ENCODE data around the gene SDK1. TPM values are rescaled to one million over a fixed set of nuclear protein-coding genes. Genes with fewer than 3 reads are reported as not detected.

SDK1 gene
- total RNA-seq, 1 donor from 2014 or later: 0.26 TPM

GRCh38 chr7:3992841-3993240, 691.8 kb downstream of the SDK1 start:
- FAIRE-seq (no peak), DNase-seq (ENCODE audit: low read depth) (no peak)
- no peaks in the 10 kb centered on the region for H3K36me3 ChIP-seq (ENCODE audit: control insufficient read depth, insufficient read depth, low read length)
- no peaks in the 10 kb centered on the region for H3K27me3 ChIP-seq (ENCODE audit: control insufficient read depth, insufficient read depth, low read length)
- TF ChIP-seq CTCF (IDR thresholded peaks at IDR 0.05; ENCODE audit: insufficient read depth, low read length, severe bottlenecking): no peak
- H3K4me3 ChIP-seq (ENCODE audit: low read depth, low read length): no peak overlapping the region

GRCh38 chr7:3994764-3995163, 693.7 kb downstream of the SDK1 start:
- no peak for TF ChIP-seq CTCF (IDR thresholded peaks at IDR 0.05; ENCODE audit: insufficient read depth, low read length, severe bottlenecking)
- Histone ChIP-seq H3K36me3 (ENCODE audit: control insufficient read depth, insufficient read depth, low read length) (no peaks in the 10 kb centered on the region), H3K4me3 (ENCODE audit: low read depth, low read length) (no peak overlapping the region), H3K27me3 (ENCODE audit: control insufficient read depth, insufficient read depth, low read length) (no peaks in the 10 kb centered on the region)
- FAIRE-seq: no peak
- DNase-seq (ENCODE audit: low read depth): no peak

GRCh38 chr7:3995187-3995586, 694.1 kb downstream of the SDK1 start:
- DNase-seq (ENCODE audit: low read depth) (no peak), FAIRE-seq (no peak)
- Histone ChIP-seq H3K27me3 (ENCODE audit: control insufficient read depth, insufficient read depth, low read length) (no peaks in the 10 kb centered on the region), H3K36me3 (ENCODE audit: control insufficient read depth, insufficient read depth, low read length) (no peaks in the 10 kb centered on the region), H3K4me3 (ENCODE audit: low read depth, low read length) (no peak overlapping the region)
- no peak for TF ChIP-seq CTCF (IDR thresholded peaks at IDR 0.05; ENCODE audit: insufficient read depth, low read length, severe bottlenecking)

GRCh38 chr7:3998060-3998459, 697.0 kb downstream of the SDK1 start:
- H3K36me3 ChIP-seq (ENCODE audit: control insufficient read depth, insufficient read depth, low read length): no peaks in the 10 kb centered on the region
- H3K27me3 ChIP-seq (ENCODE audit: control insufficient read depth, insufficient read depth, low read length): no peaks in the 10 kb centered on the region
- FAIRE-seq: no peak
- TF ChIP-seq CTCF (IDR thresholded peaks at IDR 0.05; ENCODE audit: insufficient read depth, low read length, severe bottlenecking): no peak
- DNase-seq (ENCODE audit: low read depth): no peak
- no peak overlapping the region for H3K4me3 ChIP-seq (ENCODE audit: low read depth, low read length)

GRCh38 chr7:4000139-4000538, 699.1 kb downstream of the SDK1 start:
- FAIRE-seq (no peak), DNase-seq (ENCODE audit: low read depth) (no peak)
- TF ChIP-seq CTCF (IDR thresholded peaks at IDR 0.05; ENCODE audit: insufficient read depth, low read length, severe bottlenecking): no peak
- H3K36me3 ChIP-seq (ENCODE audit: control insufficient read depth, insufficient read depth, low read length): no peaks in the 10 kb centered on the region
- H3K4me3 ChIP-seq (ENCODE audit: low read depth, low read length): no peak overlapping the region
- no peaks in the 10 kb centered on the region for H3K27me3 ChIP-seq (ENCODE audit: control insufficient read depth, insufficient read depth, low read length)

GRCh38 chr7:4000934-4001333, 699.9 kb downstream of the SDK1 start:
- no peak overlapping the region for H3K4me3 ChIP-seq (ENCODE audit: low read depth, low read length)
- FAIRE-seq: no peak
- no peak for TF ChIP-seq CTCF (IDR thresholded peaks at IDR 0.05; ENCODE audit: insufficient read depth, low read length, severe bottlenecking)
- DNase-seq (ENCODE audit: low read depth): no peak
- no peaks in the 10 kb centered on the region for H3K36me3 ChIP-seq (ENCODE audit: control insufficient read depth, insufficient read depth, low read length)
- no peaks in the 10 kb centered on the region for H3K27me3 ChIP-seq (ENCODE audit: control insufficient read depth, insufficient read depth, low read length)
